ENCODE results near the gene GTPBP2.

The GTPBP2 gene

GRCh38 chr6:43578748-43579147 is 50.3 kb downstream of the GTPBP2 start:
- H3K4me3 ChIP-seq (replicated peaks; ENCODE audit: low read depth, low read length), result peak overlapping the region; percentile 99; the same call in 1 of the 2 replicates
- no peak for DNase-seq (ENCODE audit: extremely low read depth, low read depth)
- TF ChIP-seq, protein P1, sequence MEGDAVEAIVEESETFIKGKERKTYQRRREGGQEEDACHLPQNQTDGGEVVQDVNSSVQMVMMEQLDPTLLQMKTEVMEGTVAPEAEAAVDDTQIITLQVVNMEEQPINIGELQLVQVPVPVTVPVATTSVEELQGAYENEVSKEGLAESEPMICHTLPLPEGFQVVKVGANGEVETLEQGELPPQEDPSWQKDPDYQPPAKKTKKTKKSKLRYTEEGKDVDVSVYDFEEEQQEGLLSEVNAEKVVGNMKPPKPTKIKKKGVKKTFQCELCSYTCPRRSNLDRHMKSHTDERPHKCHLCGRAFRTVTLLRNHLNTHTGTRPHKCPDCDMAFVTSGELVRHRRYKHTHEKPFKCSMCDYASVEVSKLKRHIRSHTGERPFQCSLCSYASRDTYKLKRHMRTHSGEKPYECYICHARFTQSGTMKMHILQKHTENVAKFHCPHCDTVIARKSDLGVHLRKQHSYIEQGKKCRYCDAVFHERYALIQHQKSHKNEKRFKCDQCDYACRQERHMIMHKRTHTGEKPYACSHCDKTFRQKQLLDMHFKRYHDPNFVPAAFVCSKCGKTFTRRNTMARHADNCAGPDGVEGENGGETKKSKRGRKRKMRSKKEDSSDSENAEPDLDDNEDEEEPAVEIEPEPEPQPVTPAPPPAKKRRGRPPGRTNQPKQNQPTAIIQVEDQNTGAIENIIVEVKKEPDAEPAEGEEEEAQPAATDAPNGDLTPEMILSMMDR (IDR thresholded peaks at IDR 0.05; ENCODE audit: low read depth, low read length, missing control alignments), result no peak

GRCh38 chr6:43575772-43576551 is 53.1 kb downstream of the GTPBP2 start, which contains the start of the genes POLH and XPO5:
Gene POLH (plus strand): TSS chr6:43576185. CDS start chr6:43582320, 6,135 bp downstream.
Gene XPO5 (minus strand): TSS chr6:43576038. CDS start chr6:43575864, 174 bp downstream.
- peak; percentile 61 for DNase-seq (ENCODE audit: extremely low read depth, low read depth)
- H3K4me3 ChIP-seq (replicated peaks; ENCODE audit: low read depth, low read length), result peak within 1 kb of the TSS; percentile 99
- TF ChIP-seq, protein P1 (IDR thresholded peaks at IDR 0.05; ENCODE audit: low read depth, low read length, missing control alignments), result no peak

DNA sequence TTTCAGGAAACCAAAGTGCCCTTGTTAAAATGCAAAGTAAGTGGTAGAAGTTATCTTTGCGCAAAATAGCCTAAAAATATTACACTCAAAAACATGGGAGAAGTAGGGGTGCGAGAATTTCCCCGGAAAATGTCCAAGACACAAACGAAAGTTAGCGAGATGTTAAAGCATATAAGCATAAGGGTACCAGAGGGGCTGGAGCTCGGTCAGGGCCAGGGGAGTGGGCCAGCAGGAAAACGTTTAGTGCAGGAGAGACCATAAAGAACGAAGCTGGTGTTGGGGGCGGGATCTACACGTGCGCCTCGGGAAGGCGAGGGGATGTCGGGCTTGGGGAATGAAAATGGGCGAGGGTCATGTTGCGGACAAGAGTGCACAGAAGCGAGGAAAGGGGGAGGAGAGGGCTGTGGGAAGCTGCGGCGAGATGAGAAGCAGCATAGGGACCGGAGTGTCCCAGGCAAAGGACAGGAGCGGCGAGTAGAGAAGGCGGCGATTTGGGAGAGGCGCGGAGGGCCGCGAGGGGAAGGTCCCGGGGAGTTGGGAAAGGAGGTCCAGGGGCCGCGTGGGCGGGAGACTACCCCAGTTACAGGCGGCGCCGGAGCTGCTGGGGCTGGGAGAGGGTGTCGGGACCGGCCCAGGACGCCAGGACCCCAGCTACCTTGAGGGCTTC is 53.8 kb downstream of the GTPBP2 start:
- no peak for DNase-seq (ENCODE audit: extremely low read depth, low read depth)
- peak overlapping the region; percentile 99 for H3K4me3 ChIP-seq (replicated peaks; ENCODE audit: low read depth, low read length)
- TF ChIP-seq, protein P1 (IDR thresholded peaks at IDR 0.05; ENCODE audit: low read depth, low read length, missing control alignments), result no peak

GRCh38 chr6:43572015-43572414 is 57.0 kb downstream of the GTPBP2 start:
- DNase-seq (ENCODE audit: extremely low read depth, low read depth), result no peak
- TF ChIP-seq, protein P1 (IDR thresholded peaks at IDR 0.05; ENCODE audit: low read depth, low read length, missing control alignments), result no peak
- no peak overlapping the region for H3K4me3 ChIP-seq (replicated peaks; ENCODE audit: low read depth, low read length)

DNA sequence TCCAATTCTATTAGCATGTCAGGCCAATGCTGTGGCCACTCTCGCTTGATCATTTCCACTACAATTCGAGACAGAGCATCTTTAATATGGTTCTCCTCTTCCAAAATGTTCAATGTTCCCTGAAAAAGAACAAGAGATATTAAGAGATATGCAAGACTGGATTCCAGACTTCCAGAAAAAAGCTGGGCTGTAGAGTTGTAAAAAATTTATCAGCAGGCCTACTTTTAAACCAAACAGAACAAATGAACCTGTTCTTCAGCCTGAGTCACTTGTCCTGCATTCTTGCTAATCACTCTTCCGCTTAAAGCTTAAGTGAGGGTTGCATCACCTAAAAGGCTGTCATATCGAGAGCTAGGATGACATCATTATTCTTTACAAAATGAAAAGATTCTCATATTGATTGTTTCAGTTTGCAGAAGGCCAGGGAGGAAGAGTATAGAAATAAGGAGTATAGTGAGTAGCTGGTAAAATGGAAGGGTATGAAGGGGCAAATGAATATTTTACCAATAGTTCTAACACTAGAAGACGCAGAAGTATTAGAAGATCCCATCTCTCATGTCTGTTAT is 58.1 kb downstream of the GTPBP2 start:
- TF ChIP-seq, protein P1 (IDR thresholded peaks at IDR 0.05; ENCODE audit: low read depth, low read length, missing control alignments), result no peak
- DNase-seq (ENCODE audit: extremely low read depth, low read depth), result no peak
- no peak overlapping the region for H3K4me3 ChIP-seq (replicated peaks; ENCODE audit: low read depth, low read length)

Measured in HFF-Myc (cell line).